Upper lobe of left lung (tissue), 4 donors: ENCODE measurements around the gene HIC2.
"Not testable (repeated sequence)": the region's sequence is repeated elsewhere in the genome, so short reads cannot be mapped to it uniquely, and the experiment has no call there.

ENCODE experiments used
- CTCF ChIP-seq, 6 experiments: fragments of 450-650 bp in 4 of 6; fragments of 200-600 bp in 2 of 6; sonication (generic) in 2 of 6; IDR thresholded peaks; one replicate each; pipeline ENCODE4 v1.5.1; 2016 to 2019; ENCODE audit warnings: antibody characterized with exemption in 6 of 6
- EP300 ChIP-seq, 4 donors: sonication (generic); formaldehyde crosslinking; IDR thresholded peaks; one replicate each; pipeline ENCODE4 v1.5.1; 2017; ENCODE audit warnings: antibody characterized with exemption in 4 of 4, control low read depth in 2 of 4
- POLR2A ChIP-seq, 4 donors: fragments of 450-650 bp; IDR thresholded peaks; one replicate each; pipeline ENCODE4 v1.5.1; 2016 to 2017; ENCODE audit warnings: antibody characterized with exemption in 4 of 4, mild to moderate bottlenecking in 2 of 4
- POLR2AphosphoS5 ChIP-seq, 2 donors: sonication (generic); formaldehyde crosslinking; IDR thresholded peaks; one replicate each; pipeline ENCODE4 v1.5.1; 2017; ENCODE audit warnings: antibody characterized with exemption in 2 of 2

GRCh38 chr22:21498489-21498888, 81.3 kb downstream of the HIC2 start:
- TF ChIP-seq CTCF, POLR2A, POLR2AphosphoS5, EP300 (IDR thresholded peaks at IDR 0.05): not testable (repeated sequence)
